Regular cardiac myocyte (primary cell): ENCODE data around the gene UQCRQ. TPM values are rescaled to one million over a fixed set of nuclear protein-coding genes. Genes with fewer than 3 reads are reported as not detected.

Experiments used
- total RNA-seq: library from RNA; depleted of rRNA; stranded (reverse); fragments of >200 nt; gene quantifications from 2 replicates; pipeline ENCODE4 v1.2.3, GENCODE V29; 2014

The UQCRQ gene
- total RNA-seq: 131 and 137 TPM in 2 replicates

DNA sequence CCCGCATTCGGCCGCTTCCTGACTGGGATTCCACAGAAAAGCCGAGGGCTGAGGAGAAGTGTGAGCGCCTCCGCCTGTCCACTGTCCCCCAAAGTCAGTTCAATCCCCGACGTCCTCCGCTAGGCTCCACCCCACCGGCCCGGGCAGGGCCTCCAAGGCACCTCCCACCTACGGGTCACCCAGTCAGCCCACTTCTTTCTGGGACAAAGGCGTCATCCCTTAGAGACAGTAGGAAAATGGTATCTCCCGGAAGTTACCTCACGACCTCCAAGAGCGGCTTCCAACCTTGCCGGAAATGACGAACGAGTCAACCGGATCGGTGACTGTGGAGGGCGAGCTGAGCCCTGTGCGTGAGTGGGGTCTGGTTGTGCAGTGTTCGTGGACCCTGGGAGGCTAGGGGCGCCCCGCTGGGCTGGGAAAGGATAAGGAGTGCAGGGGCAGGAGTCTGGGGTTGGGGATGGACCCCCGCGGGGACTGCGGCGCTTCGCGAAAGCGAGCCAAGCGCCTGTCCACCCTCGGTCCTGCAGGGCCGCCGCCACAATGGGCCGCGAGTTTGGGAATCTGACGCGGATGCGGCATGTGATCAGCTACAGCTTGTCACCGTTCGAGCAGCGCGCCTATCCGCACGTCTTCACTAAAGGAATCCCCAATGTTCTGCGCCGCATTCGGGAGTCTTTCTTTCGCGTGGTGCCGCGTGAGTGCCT lies at the start of gene UQCRQ, which contains the start of gene GDF9:
UQCRQ (plus strand) TSS at position 301 of the 704 bp plus-strand sequence; CDS start at position 541, 240 bp downstream.
GDF9 (minus strand) TSS at position 128 of the 704 bp plus-strand sequence. CDS start 1,936 bp downstream, outside the sequence.

DNA sequence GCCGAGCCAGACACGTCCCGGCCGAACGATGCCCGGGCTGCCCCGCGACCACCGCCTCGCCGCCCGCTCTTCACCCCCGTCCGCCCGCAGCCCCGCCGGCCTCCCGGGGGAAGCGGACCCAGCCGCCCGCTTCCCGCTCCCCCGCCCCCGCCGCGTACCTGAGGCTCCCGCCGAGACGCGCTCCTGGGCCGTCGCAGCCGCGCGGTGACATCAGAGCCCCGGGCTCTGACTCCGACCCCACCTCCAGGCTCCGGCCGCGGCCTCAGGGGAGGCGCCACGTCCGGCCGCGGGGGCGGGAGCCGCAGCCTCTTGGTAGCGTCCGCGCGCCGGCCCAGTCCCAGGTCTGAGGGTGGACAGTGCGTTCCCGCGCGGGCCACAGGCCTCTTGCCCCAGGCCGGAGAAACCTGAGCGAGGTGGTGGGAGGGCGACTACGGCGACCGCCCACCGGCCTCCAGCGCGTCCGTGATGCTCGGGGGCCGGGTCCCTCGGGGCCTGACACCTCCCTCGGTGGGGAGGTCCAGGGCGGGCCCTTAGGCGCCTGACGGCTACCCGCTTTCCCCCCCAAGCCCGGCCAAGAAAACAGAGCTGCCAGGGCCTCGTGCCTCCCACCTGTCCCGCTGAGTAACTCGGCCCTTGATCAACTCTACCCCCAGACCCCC lies 35.9 kb upstream of the UQCRQ start, which contains the start of gene SHROOM1:
SHROOM1 (minus strand) TSS at position 212 of the 659 bp plus-strand sequence. CDS start 4,507 bp downstream, outside the sequence.

DNA sequence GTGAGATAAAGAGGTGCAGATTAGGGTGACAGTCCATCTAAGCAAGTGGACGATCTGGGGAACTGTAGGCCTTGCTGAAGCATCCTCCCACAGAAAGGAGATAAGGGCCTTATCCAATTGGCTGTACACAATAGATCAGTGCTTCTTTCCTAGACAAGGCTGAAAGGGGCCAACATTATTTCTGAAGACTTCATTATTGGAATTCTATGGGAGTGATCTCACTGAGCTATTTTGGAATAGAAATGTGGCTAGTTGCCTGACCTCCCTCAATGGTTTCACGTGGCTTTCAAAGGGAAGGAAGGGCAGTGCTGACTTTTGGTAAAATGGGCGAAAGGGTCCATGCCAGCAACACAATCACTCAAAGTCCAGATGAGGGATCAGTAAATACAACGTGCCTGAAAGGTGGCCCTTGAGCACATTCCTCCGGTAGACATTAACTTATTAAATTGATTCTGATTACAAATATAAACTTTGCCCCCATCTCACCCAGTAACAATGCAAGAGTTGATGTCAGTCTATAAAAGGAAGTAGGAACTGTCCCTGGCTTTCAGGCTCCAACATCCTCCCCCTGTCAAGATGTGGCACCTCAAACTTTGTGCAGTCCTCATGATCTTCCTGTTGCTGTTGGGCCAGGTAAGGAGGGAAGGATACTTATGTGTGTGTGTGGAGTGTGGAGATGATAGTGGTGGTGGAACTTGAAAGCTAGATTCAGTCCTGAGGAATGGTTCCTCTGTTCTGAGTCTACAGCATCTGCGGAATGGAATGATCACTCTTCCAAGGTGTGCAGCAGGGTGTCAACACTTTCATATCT lies 6.9 kb downstream of the UQCRQ start, which contains the start of gene LEAP2:
LEAP2 (plus strand) TSS at position 550 of the 811 bp plus-strand sequence; CDS start at position 577, 27 bp downstream.

Other genes with a start within 250 kb of the UQCRQ start
- gene IL13, start 208.5 kb upstream of the UQCRQ start, total RNA-seq: not detected in 2 replicates
- gene IL4, start 192.7 kb upstream of the UQCRQ start, total RNA-seq: not detected in 2 replicates
- gene KIF3A, start 129.1 kb upstream of the UQCRQ start, total RNA-seq: 11.6 and 11.9 TPM in 2 replicates
- gene CCNI2, start 119.2 kb upstream of the UQCRQ start, total RNA-seq: not detected in 2 replicates
- gene SEPTIN8, start 89.4 kb upstream of the UQCRQ start, total RNA-seq: 51.8 and 52.1 TPM in 2 replicates
- under 0.01 TPM in 1 of 2 replicates, not detected in the other for gene SOWAHA, start 53.3 kb upstream of the UQCRQ start, total RNA-seq
- 2.0 and 5.2 TPM in 2 replicates for gene SHROOM1, start 36.0 kb upstream of the UQCRQ start, total RNA-seq
- 0.28 and 0.38 TPM in 2 replicates for gene GDF9, start 173 bp upstream of the UQCRQ start, total RNA-seq
- gene LEAP2, start 7.0 kb downstream of the UQCRQ start, total RNA-seq: under 0.01 and 0.28 TPM in 2 replicates
- gene AFF4, start 97.0 kb downstream of the UQCRQ start, total RNA-seq: 34.7 and 43.1 TPM in 2 replicates
- gene ZCCHC10, start 159.9 kb downstream of the UQCRQ start, total RNA-seq: 7.3 and 16.3 TPM in 2 replicates
- 150 and 213 TPM in 2 replicates for gene HSPA4, start 185.4 kb downstream of the UQCRQ start, total RNA-seq